Kidney epithelial cell (primary cell): ENCODE results near the gene EIF5A. TPM values are rescaled to one million over a fixed set of nuclear protein-coding genes. Genes with fewer than 3 reads are reported as not detected.

Experiments
- DNase-seq: peaks from one replicate; pipeline ENCODE4 v3.0.0-alpha.2; 2010; ENCODE audit warnings: low read depth
- H3K27me3 ChIP-seq: 2 replicates; pipeline ENCODE4 v1.6.0; 2011; ENCODE audit warnings: low read length; ENCODE audit not compliant: control insufficient read depth, insufficient read depth
- H3K36me3 ChIP-seq: 2 replicates; pipeline ENCODE4 v1.5.1; 2011; ENCODE audit warnings: low read length; ENCODE audit not compliant: control insufficient read depth, insufficient read depth
- H3K4me3 ChIP-seq: 2 replicates; pipeline ENCODE4 v1.5.1; 2011; ENCODE audit warnings: low read depth, mild to moderate bottlenecking, control low read depth, low read length
- total RNA-seq: library from RNA; depleted of rRNA; stranded (reverse); fragments of >200 nt; gene quantifications from 2 replicates; pipeline ENCODE4 v1.2.3, GENCODE V29; 2015
- TF ChIP-seq, protein P1 (sequence below): IDR thresholded peaks from 2 replicates; pipeline ENCODE4 v1.5.1; 2011; ENCODE audit warnings: mild to moderate bottlenecking, moderate library complexity, low read length, control low read depth, inconsistent platforms; ENCODE audit not compliant: insufficient read depth, poor library complexity, severe bottlenecking

Gene EIF5A
- 460 and 490 TPM in 2 replicates for total RNA-seq

DNA sequence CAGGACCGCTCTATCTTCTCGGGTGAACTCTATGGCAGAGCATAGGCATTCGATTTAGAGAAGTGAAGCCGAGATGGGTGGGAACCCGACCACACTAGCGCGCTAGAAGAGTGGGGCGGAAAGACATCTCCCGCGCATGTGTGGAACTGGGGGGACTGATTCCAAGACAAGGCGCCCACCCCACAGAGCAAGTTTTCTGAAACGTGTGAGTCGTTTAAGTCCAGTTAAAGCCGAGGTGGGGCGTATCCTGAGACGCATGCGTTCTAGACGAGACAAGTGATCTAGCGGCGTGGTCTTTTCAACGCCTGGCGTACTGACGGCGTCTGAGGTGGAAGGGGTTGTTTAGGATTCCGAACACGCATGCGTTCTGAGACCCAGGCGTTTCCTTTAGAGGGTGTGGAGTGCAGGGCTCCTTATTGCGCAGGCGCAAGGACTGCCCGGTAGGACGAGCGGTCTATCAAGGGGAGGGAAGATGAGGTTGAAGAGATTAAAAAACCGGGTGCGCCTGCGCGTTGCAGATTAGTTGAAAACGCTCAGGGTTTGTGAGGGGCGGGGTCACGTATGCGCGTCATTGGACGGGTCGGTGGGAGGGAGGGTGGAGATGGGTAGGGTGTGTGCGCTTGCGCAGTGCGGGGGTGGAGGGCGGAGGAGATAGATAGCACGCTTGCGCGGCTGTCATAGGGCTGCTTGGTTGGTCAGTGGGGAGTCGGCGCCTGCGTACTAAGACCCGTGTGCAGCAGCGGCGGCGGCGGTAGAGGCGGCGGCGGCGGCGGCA, at the start of gene EIF5A:
EIF5A (plus strand) TSS at position 718 of the 775 bp plus-strand sequence. CDS start 2,008 bp downstream, outside the sequence.
- TF ChIP-seq, protein P1, sequence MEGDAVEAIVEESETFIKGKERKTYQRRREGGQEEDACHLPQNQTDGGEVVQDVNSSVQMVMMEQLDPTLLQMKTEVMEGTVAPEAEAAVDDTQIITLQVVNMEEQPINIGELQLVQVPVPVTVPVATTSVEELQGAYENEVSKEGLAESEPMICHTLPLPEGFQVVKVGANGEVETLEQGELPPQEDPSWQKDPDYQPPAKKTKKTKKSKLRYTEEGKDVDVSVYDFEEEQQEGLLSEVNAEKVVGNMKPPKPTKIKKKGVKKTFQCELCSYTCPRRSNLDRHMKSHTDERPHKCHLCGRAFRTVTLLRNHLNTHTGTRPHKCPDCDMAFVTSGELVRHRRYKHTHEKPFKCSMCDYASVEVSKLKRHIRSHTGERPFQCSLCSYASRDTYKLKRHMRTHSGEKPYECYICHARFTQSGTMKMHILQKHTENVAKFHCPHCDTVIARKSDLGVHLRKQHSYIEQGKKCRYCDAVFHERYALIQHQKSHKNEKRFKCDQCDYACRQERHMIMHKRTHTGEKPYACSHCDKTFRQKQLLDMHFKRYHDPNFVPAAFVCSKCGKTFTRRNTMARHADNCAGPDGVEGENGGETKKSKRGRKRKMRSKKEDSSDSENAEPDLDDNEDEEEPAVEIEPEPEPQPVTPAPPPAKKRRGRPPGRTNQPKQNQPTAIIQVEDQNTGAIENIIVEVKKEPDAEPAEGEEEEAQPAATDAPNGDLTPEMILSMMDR: no peak

GRCh38 chr17:7258731-7259554, 48.5 kb upstream of the EIF5A start:
- Histone ChIP-seq H3K36me3 (peaks cover 3% of the 10 kb centered on the region), H3K27me3 (peaks cover 11% of the 10 kb centered on the region), H3K4me3 (no peak overlapping the region)
- TF ChIP-seq, protein P1: no peak
- no peak for DNase-seq

More for the DNA sequence above, at the start of gene EIF5A:
- DNase-seq: peak; percentile 99
- Histone ChIP-seq H3K27me3 (no peaks in the 10 kb centered on the region), H3K36me3 (peaks cover 5% of the 10 kb centered on the region), H3K4me3 (peak within 1 kb of the TSS; percentile 56)

DNA sequence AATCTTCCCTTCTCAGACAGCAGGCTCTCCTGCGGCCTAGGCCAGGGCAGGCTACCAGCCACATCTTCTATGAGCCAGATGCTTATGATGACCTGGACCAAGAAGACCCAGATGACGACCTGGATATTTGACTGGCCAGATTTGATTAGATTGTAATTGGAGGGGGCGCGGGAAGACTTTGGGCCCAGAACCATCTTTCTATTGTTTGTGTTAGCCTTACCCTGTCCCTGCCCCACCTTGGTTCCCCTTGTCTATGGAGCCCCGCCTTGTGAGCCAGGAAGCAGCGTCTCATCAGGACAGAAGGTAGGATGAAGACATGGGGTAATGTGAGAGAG, 47.9 kb upstream of the EIF5A start:
- Histone ChIP-seq H3K27me3 (peaks cover 11% of the 10 kb centered on the region), H3K36me3 (peaks cover under 1% of the 10 kb centered on the region), H3K4me3 (no peak overlapping the region)
- TF ChIP-seq, protein P1: no peak
- DNase-seq: no peak

DNA sequence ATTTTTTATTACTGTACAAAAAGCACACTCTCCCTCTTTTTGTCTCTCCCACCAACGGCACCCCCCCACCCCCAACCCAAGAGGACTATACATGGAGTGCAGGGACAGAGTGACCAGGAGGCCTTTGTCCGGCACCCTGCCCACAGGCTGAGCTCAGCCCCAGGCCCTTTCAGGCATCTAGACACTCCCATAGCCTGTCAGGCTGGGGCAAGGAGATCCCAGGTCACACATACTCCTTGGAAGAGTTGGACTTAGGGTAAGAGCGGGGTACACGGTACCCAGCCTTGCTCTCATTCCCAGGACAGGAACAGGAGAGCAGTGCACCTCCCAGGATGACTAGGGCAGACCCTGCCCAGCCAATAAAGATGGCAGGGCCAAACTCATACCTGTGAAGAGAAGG, 47.3 kb upstream of the EIF5A start:
- Histone ChIP-seq H3K4me3 (no peak overlapping the region), H3K36me3 (no peaks in the 10 kb centered on the region), H3K27me3 (peaks cover 11% of the 10 kb centered on the region)
- DNase-seq: no peak
- TF ChIP-seq, protein P1: no peak

DNA sequence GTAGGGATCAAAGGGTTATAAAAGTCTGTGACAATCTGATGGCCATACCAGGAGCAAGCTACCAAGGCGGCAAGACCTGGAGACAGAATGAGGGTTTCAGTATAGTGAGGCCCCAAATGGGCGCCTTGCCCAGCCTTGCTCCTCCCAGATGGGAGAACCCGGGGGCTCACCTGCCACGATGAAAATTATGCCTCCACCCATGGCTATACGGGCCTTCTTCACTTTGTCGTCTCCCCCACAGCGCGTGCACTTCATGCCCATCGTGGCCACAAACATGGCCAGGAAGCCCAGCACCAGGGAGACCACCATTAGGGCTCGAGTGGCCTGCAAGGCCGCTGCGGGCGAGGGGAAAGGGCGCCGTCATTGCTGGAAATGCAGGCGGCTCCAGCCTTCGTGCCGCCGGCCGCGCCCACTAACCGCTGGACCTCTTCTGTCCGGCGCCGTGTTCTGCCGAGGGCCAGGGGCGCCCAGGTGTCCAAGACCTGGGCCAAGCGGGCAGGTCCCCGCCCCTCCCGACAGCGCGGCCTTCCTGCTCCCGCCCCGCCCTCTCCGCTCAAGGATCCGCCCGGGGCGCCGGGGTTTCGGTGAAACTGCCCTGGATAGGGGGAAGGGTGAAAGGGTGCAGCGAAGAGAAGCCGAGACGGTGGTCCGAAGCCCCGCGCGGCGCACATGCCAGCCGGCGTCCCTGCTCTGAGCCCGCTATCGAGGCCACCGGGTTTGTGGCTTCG, 46.6 kb upstream of the EIF5A start:
- no peak for DNase-seq
- no peaks in the 10 kb centered on the region for H3K36me3 ChIP-seq
- peak overlapping the region; percentile 46 for H3K4me3 ChIP-seq
- TF ChIP-seq, protein P1: no peak
- peaks cover 11% of the 10 kb centered on the region for H3K27me3 ChIP-seq
